K562 (cell line): Measurements from ENCODE around the gene MEIS2.

Experiments used
- EP300 ChIP-seq: IDR thresholded peaks from 2 replicates; pipeline ENCODE4 v1.6.1; 2012; ENCODE audit warnings: low read length, improper control_type of control experiment
- SIX5 ChIP-seq, 2 experiments: IDR thresholded peaks; 2 replicates each; pipeline ENCODE4 v1.6.1; 2011; ENCODE audit warnings: low read length in 2 of 2, borderline replicate concordance in 1 of 2, low read depth in 1 of 2, mild to moderate bottlenecking in 1 of 2, moderate library complexity in 1 of 2; ENCODE audit not compliant: insufficient read depth in 1 of 2
- TF ChIP-seq, protein P1 (sequence below), 2 experiments: IDR thresholded peaks; 2 replicates each; pipeline ENCODE4 v1.6.1; 2012; ENCODE audit warnings: improper control_type of control experiment in 2 of 2, low read depth in 2 of 2, low read length in 2 of 2, borderline replicate concordance in 1 of 2
- TF ChIP-seq, protein P2 (sequence below), 3 experiments: IDR thresholded peaks in 2 of 3; conservative IDR thresholded peaks in 1 of 3; 2 replicates each; pipeline ENCODE4 v1.5.1; 2011 to 2012; ENCODE audit warnings: low read length in 3 of 3, mild to moderate bottlenecking in 3 of 3, control low read depth in 2 of 3, improper control_type of control experiment in 1 of 3, inconsistent platforms in 1 of 3, low read depth in 1 of 3, mixed read lengths in 1 of 3, moderate library complexity in 1 of 3; ENCODE audit not compliant: insufficient read depth in 2 of 3
- TF ChIP-seq, protein P3 (sequence below): sonication (generic); formaldehyde crosslinking; IDR thresholded peaks from 2 replicates; pipeline ENCODE4 v1.8.1; 2023; ENCODE audit warnings: mild to moderate bottlenecking, missing genetic modification reagents

DNA sequence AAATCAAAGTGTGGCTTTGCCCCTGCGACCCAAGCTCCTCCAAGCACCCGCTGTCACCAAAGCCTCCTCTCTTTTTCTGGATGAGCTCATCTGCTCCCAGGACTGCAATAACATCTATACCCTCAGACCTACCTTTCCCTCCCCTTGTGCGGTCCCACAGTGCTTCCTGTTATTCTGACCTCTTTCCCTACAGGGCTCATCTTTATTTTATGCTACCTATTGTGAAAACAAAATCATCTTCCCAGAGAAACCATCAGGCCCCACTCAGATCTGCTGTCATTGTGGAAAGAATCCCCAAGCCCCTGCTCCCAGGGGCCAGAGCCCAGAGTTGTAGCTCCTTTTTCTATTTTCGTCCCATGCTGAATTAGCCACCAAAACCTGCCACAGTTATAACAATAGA lies 162.2 kb downstream of the MEIS2 start:
- TF ChIP-seq SIX5 (IDR thresholded peaks at IDR 0.05; ENCODE audit: borderline replicate concordance in 1 of 2, insufficient read depth in 1 of 2, low read depth in 1 of 2, low read length in 2 of 2) (no peak), EP300 (no peak)
- TF ChIP-seq, protein P1, sequence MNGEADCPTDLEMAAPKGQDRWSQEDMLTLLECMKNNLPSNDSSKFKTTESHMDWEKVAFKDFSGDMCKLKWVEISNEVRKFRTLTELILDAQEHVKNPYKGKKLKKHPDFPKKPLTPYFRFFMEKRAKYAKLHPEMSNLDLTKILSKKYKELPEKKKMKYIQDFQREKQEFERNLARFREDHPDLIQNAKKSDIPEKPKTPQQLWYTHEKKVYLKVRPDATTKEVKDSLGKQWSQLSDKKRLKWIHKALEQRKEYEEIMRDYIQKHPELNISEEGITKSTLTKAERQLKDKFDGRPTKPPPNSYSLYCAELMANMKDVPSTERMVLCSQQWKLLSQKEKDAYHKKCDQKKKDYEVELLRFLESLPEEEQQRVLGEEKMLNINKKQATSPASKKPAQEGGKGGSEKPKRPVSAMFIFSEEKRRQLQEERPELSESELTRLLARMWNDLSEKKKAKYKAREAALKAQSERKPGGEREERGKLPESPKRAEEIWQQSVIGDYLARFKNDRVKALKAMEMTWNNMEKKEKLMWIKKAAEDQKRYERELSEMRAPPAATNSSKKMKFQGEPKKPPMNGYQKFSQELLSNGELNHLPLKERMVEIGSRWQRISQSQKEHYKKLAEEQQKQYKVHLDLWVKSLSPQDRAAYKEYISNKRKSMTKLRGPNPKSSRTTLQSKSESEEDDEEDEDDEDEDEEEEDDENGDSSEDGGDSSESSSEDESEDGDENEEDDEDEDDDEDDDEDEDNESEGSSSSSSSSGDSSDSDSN (IDR thresholded peaks at IDR 0.05; ENCODE audit: borderline replicate concordance in 1 of 2, low read depth in 2 of 2, low read length in 2 of 2), result no peak
- TF ChIP-seq, protein P2, sequence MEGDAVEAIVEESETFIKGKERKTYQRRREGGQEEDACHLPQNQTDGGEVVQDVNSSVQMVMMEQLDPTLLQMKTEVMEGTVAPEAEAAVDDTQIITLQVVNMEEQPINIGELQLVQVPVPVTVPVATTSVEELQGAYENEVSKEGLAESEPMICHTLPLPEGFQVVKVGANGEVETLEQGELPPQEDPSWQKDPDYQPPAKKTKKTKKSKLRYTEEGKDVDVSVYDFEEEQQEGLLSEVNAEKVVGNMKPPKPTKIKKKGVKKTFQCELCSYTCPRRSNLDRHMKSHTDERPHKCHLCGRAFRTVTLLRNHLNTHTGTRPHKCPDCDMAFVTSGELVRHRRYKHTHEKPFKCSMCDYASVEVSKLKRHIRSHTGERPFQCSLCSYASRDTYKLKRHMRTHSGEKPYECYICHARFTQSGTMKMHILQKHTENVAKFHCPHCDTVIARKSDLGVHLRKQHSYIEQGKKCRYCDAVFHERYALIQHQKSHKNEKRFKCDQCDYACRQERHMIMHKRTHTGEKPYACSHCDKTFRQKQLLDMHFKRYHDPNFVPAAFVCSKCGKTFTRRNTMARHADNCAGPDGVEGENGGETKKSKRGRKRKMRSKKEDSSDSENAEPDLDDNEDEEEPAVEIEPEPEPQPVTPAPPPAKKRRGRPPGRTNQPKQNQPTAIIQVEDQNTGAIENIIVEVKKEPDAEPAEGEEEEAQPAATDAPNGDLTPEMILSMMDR (IDR thresholded peaks at IDR 0.05 in 2 of 3, conservative IDR thresholded peaks at IDR 0.05 in 1 of 3; ENCODE audit: insufficient read depth in 2 of 3, low read depth in 1 of 3, low read length in 3 of 3), result no peak
- TF ChIP-seq, protein P3, sequence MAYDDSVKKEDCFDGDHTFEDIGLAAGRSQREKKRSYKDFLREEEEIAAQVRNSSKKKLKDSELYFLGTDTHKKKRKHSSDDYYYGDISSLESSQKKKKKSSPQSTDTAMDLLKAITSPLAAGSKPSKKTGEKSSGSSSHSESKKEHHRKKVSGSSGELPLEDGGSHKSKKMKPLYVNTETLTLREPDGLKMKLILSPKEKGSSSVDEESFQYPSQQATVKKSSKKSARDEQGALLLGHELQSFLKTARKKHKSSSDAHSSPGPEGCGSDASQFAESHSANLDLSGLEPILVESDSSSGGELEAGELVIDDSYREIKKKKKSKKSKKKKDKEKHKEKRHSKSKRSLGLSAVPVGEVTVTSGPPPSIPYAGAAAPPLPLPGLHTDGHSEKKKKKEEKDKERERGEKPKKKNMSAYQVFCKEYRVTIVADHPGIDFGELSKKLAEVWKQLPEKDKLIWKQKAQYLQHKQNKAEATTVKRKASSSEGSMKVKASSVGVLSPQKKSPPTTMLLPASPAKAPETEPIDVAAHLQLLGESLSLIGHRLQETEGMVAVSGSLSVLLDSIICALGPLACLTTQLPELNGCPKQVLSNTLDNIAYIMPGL (CRISPR knock-in tag), result no peak
